Measurements from ENCODE around the gene CGRRF1.

Gene CGRRF1

DNA sequence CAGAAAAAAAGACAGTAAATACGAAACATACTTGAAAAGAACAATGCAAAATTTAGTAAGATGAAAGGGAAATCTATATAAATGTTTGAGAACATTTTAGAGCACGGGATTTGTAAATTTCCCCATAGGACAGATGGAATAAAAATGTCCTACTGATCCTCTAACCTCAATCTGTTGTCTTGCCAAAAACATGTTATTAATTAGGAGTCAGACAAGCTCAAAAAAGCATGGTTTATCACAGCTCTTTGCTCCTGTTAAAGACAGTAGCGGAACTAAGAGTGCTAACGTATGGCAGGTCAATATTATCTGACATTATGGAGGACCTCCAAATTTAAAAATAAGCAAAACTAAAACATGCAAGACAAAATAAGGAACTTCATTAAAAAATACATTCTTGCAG is 33.8 kb upstream of the CGRRF1 start:
- no peak for TF ChIP-seq SIN3A (IDR thresholded peaks at IDR 0.05; ENCODE audit: borderline replicate concordance, insufficient read depth, low read length)
- no peak for TF ChIP-seq POLR2AphosphoS5 (IDR thresholded peaks at IDR 0.05; ENCODE audit: low read depth, low read length)
- TF ChIP-seq TAF1 (IDR thresholded peaks at IDR 0.05; ENCODE audit: borderline replicate concordance, insufficient read depth, low read length), result no peak
- TF ChIP-seq FOXP2 (optimal IDR thresholded peaks at IDR 0.05; ENCODE audit: borderline replicate concordance, extremely low read depth, extremely low read length, insufficient read depth), result no peak
- TF ChIP-seq, protein P1, sequence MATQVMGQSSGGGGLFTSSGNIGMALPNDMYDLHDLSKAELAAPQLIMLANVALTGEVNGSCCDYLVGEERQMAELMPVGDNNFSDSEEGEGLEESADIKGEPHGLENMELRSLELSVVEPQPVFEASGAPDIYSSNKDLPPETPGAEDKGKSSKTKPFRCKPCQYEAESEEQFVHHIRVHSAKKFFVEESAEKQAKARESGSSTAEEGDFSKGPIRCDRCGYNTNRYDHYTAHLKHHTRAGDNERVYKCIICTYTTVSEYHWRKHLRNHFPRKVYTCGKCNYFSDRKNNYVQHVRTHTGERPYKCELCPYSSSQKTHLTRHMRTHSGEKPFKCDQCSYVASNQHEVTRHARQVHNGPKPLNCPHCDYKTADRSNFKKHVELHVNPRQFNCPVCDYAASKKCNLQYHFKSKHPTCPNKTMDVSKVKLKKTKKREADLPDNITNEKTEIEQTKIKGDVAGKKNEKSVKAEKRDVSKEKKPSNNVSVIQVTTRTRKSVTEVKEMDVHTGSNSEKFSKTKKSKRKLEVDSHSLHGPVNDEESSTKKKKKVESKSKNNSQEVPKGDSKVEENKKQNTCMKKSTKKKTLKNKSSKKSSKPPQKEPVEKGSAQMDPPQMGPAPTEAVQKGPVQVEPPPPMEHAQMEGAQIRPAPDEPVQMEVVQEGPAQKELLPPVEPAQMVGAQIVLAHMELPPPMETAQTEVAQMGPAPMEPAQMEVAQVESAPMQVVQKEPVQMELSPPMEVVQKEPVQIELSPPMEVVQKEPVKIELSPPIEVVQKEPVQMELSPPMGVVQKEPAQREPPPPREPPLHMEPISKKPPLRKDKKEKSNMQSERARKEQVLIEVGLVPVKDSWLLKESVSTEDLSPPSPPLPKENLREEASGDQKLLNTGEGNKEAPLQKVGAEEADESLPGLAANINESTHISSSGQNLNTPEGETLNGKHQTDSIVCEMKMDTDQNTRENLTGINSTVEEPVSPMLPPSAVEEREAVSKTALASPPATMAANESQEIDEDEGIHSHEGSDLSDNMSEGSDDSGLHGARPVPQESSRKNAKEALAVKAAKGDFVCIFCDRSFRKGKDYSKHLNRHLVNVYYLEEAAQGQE (IDR thresholded peaks at IDR 0.05; ENCODE audit: insufficient read depth in 1 of 2, low read depth in 2 of 2, low read length in 2 of 2), result no peak

DNA sequence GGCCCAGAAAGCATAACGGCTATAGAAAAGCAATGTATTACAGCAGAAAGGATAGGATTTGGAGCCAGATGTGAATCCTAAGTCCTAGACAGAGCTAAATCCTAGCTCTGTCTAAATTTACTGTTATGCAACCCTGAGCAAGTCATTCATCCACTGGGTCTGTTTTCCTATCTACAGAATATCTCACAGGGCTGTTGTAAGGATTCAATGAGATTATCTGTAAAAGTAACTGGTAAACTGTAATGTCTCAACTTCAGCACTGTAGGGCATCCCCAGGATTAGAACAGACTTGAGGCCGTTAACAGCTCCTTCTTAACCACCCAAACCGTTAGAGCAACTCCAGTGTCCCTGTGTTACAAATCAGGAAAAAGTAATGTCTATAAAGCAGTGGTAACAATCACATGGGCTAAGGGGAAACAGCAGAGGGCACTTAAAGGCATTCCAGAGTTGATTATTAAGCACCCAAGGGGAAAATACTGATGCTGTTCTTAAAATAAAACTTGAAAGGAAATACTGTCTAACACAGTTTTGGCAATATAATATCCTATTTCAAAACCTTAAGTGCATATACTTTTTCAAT is 31.0 kb upstream of the CGRRF1 start:
- TF ChIP-seq TAF1 (IDR thresholded peaks at IDR 0.05; ENCODE audit: borderline replicate concordance, insufficient read depth, low read length), result no peak

DNA sequence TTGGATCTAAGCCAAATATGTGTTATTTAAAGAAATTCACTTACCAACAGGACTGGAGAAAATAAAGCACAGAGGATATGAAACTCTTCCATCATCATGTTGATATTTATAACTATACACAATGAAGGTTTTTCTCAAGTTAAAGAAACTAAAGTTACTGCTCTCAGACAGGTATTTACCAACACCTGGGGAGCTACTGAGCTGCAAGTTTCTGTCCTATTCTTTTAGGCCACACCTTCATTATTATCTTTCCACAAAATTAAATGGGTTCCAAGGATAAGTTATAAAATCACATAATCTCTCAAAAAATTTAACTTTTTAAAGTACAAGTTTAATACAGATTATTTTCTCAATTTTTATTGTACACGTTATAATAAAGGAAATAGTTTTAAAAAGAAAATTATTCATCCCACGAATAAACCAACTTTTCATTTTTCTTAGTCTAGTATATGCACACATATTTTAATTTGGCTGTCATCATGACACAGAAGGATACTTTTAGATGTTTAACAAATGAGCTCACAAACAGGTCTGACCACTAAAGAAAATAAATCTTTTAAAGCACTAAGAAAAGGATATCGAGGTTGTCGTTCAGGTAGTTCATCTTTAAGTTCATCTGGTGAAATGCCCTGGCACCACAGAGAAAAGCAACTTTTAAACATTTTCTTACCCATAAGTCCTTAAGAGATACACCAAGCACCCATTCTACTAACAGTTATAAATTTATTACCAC is 28.7 kb upstream of the CGRRF1 start:
- TF ChIP-seq FOXP2 (optimal IDR thresholded peaks at IDR 0.05; ENCODE audit: borderline replicate concordance, extremely low read depth, extremely low read length, insufficient read depth) (no peak), POLR2AphosphoS5 (IDR thresholded peaks at IDR 0.05; ENCODE audit: low read depth, low read length) (no peak), TAF1 (IDR thresholded peaks at IDR 0.05; ENCODE audit: borderline replicate concordance, insufficient read depth, low read length) (no peak), SIN3A (IDR thresholded peaks at IDR 0.05; ENCODE audit: borderline replicate concordance, insufficient read depth, low read length) (no peak)
- TF ChIP-seq, protein P1 (IDR thresholded peaks at IDR 0.05; ENCODE audit: insufficient read depth in 1 of 2, low read depth in 2 of 2, low read length in 2 of 2), result no peak

DNA sequence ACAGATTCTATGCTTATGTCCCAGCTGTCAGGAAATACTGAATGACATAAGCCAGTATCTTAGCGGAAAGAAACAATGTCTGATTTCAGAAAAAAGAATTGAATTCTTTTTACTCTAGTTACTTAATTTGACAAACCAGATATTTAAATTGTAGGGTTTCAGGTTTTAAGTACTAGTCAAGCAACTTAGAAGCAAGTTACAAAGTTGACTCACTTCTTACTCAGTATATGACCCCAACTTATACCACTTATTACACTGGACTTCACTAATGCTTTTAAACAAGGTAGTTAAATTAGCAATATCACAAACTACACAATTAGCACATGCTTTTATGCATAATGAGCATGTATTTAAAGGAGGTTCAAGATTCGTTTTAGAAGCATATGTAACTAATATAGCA is 28.0 kb upstream of the CGRRF1 start:
- TF ChIP-seq SIN3A (IDR thresholded peaks at IDR 0.05; ENCODE audit: borderline replicate concordance, insufficient read depth, low read length), result no peak

DNA sequence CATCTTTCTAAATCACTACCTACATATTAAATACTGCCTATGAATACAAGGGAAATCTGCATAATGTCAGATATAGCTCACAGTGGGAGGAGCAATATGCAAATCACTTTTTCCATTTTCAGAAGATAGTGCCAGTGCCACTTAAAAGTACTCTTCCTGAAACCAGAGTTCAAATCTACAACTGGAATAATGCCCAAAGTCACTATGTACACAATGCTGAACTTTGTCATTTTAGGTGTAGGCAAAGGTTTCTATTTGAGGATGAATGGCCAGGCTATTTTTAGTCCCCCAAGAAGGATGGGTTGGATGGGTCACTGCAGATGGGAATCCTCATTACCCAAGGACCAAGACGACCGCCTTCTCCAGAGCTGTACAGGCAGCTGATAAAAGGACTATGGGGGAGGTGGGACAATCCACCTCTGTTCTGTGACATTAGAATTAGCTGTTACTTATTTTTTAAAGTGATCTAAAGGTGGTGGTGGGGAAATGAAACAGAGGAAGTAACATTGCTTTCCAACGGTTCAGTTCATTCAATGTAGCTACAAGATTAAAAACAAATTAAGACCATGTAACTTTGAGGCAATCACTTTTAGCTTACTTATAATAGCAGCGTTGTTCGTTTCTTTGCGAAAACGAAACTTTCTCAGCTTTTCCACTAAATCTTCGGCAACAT is 26.5 kb upstream of the CGRRF1 start:
- TF ChIP-seq POLR2AphosphoS5 (IDR thresholded peaks at IDR 0.05; ENCODE audit: low read depth, low read length) (no peak), FOXP2 (optimal IDR thresholded peaks at IDR 0.05; ENCODE audit: borderline replicate concordance, extremely low read depth, extremely low read length, insufficient read depth) (no peak), SIN3A (IDR thresholded peaks at IDR 0.05; ENCODE audit: borderline replicate concordance, insufficient read depth, low read length) (no peak), TAF1 (IDR thresholded peaks at IDR 0.05; ENCODE audit: borderline replicate concordance, insufficient read depth, low read length) (no peak)
- TF ChIP-seq, protein P1 (IDR thresholded peaks at IDR 0.05; ENCODE audit: insufficient read depth in 1 of 2, low read depth in 2 of 2, low read length in 2 of 2), result no peak

DNA sequence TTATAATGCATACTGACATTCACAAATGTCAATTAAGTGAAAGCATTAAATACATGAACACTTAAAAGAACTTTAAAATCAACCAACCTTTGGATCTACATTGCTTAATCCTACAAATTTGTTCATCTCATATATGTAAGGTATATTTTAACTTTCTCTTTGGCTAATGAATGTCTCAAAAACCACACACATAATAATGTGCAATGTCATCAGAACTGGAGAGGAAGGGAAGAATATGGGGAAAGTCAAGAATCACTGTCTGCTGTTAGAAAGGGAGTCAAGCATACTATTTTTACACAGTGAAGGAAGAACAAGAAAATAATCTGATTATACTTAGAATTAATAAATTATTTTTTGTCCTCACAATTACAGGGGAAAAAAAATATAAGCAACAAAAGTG is 25.9 kb upstream of the CGRRF1 start:
- TF ChIP-seq TAF1 (IDR thresholded peaks at IDR 0.05; ENCODE audit: borderline replicate concordance, insufficient read depth, low read length), result no peak
- TF ChIP-seq, protein P1 (IDR thresholded peaks at IDR 0.05; ENCODE audit: insufficient read depth in 1 of 2, low read depth in 2 of 2, low read length in 2 of 2), result no peak
- no peak for TF ChIP-seq POLR2AphosphoS5 (IDR thresholded peaks at IDR 0.05; ENCODE audit: low read depth, low read length)
- no peak for TF ChIP-seq FOXP2 (optimal IDR thresholded peaks at IDR 0.05; ENCODE audit: borderline replicate concordance, extremely low read depth, extremely low read length, insufficient read depth)
- no peak for TF ChIP-seq SIN3A (IDR thresholded peaks at IDR 0.05; ENCODE audit: borderline replicate concordance, insufficient read depth, low read length)

Measured in PFSK-1 (cell line).